ENCODE measurements around the gene AKAP13.
"Not testable (repeated sequence)": the region's sequence is repeated elsewhere in the genome, so short reads cannot be mapped to it uniquely, and the experiment has no call there.

AKAP13 gene

DNA sequence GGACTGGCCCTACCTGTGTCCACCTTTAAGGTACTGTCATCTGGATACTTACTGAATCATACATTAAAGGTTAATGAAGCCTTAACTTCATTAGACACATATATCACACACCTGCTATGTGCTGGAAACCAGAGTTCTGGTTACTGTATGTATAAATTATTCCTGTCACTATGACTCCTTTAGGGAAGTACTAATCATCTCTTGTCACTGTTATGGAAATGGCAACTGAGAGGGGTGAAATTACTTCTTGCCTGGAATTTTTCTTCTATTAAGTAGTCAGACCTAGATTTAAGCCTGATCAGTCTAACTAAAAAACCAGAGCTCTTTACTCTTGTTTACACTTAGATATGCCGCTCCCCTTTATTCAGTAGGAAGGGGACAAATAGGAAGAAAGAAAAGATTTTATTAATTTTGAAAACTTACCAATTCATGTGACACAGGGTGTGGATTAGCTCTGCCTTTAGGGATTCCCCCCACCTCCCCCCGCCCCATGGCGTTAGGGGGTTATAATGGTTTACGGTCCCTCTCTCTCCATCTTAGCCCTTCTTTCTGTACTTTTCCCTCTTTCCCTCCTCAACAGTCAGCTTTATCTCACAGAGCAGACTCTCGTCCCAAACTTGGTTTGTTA lies 261.8 kb downstream of the AKAP13 start:
- no peak for DNase-seq

DNA sequence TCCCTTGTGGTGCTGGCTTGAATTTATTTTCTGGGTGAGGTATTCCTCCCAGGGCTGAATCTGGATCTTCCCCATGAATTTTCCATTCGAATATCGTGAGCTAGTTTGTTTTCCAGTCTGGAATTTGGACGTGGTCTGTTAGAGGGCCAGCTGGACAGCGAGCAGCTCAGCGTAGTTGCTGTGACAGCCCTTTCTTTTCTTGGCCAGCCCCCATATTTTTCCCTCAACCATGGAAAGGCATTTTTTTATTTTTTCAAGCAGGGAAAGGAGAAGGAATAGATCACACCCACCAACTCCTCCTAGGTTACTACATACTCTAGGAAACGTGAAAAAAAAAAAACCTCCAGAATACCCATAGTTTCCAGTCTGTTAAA lies 262.3 kb downstream of the AKAP13 start:
- DNase-seq = no peak

DNA sequence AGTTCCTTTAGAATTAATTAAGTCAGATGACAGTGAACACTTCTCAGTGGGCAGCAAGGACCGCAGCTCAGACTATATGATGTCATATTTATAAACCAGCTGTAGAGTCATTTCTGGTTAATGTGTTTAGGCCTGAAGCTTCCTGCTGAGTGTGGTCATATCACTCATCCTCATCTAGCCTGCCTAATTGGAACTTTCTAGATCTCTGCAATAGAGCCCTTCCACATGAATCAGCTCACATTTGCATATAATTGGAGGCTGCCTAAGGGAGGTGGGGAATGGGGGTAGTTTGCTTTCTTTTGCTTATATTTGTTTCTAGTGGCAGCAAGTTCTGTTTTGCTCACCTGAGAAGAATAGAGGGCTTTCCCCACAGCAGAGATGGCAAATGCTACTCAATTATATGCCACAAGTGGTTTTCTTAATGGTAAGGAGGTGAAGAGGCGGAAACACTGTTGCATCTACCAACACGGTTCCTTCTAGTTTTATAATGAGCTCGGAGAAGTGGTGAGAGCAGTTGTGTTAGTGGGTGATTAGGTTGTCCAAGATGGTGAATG lies 266.2 kb downstream of the AKAP13 start:
- DNase-seq = no peak

DNA sequence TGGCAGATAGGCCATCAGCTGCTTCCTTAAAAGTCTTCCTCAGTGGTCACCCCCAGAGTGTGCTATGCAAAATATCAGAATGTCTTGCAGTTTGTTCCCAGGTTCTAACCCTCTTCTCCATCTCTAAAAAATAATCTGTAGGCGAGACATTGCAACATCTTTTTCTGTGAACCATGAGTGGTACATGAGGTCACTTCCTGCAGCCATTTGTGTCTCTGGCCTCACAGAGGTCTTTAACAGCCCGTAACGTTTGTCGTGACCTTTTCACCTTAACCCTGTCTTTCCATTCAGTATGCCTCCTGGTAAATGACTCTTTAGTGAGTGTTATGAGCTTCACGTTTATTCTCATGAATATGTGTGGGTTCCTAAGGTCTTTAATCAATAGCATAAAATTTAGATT lies 269.0 kb downstream of the AKAP13 start:
- no peak for DNase-seq

DNA sequence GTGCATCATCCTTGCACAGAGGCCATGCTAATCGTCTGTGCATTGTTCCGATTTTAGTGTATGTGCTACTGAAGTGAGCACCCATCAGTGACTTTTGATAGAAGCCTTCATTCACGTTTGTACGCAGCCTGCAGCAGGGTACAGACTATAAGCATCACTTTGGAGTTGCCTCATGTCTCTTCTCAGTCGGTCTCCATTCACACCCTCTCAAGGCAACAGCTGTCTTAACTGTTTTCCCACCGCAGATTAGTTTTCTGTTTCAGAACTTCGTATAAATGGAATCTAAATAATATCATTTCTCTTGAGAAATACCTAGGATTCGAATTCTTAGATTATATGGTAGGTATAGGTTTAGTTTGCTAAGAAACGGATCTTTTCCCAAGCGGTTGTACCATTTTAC lies 271.1 kb downstream of the AKAP13 start:
- no peak for DNase-seq

DNA sequence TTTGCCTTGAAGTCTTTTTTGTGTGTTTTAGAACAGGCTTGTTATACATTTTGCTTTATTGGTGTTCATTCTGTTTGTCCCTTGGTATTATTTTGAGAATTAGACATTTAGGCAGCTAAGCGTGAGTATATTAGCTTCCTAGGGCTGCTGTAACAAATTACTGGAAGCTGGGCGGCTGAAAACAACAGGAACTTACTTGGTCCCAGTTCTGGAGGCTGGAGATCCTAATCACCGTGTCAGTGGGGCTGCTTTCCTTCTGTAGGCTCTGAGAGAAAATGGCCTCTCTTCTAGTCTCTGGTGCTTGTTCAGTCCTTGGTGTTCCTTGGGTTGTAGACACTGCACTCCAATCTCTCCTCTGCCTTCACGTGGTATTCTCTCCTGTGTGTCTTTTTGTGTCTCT lies 272.1 kb downstream of the AKAP13 start:
- DNase-seq = no peak

DNA sequence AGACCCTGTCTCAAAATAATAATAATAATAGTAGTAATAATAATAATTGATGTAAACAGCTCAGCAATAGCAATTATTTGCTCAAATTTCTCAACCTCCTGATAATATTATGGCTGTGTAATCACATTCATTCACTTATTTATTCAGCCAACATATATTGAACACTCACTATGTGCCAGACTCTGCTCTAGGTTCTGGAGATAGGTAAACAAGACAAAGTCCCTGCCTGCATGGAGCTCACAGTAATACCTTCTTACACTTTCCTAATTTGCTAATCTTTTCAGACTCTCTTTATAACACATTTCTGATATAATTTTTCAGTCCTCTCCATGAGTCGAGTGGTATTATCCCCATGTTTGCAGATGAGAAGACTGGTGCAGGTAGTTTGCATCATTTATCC lies 276.7 kb downstream of the AKAP13 start:
- DNase-seq = no peak

DNA sequence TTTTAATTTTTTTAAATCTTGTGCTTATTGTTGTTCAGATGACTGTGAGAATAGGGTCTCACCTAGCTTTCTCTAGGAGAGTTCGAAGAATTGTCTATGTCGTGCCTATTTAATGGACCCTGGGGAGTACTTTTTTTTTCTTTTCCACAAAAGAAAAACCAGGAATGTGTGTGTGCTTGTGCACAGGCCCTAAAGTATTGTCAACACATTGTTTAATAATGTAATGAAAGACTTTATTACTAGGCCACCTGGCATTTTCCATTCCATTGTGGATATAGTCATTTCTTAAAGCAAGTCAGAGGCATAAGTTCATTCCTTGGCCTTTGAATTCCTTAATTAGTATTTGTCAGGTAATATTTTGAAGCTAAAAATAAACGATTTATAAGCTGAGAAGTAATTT lies 278.4 kb downstream of the AKAP13 start:
- no peak for DNase-seq

DNA sequence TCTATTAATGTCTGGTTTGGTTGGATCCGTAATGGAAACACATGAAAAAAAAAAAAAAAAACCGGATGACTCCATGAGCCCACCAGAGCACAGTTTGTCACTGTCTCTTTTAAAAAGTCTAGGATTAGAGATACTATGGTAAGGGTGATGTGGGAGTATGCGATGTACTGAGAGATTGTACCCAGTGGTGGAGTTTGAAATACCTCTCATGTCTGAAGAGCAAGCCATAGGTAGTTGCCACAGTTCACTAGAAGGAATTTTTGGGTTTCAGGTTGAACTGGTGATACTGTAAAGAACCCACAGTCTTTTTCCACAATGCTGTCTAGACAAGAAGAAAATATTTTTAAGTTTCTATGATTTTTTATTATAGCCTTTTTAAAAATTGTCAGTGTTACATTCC lies 281.5 kb downstream of the AKAP13 start:
- no peak for DNase-seq

DNA sequence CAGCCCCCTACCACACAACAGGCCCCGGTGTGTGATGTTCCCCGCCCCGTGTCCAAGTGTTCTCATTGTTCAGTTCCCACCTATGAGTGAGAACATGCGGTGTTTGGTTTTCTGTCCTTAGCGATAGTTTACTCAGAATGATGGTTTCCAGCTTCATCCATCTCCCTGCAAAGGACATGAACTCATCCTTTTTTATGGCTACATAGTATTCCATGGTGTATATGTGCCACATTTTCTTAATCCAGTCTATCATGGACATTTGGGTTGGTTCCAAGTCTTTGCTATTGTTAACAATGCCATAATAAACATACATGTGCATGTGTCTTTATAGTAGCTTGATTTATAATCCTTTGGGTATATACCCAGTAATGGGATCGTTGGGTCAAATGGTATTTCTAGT lies 285.3 kb downstream of the AKAP13 start:
- not testable (repeated sequence) for DNase-seq

DNA sequence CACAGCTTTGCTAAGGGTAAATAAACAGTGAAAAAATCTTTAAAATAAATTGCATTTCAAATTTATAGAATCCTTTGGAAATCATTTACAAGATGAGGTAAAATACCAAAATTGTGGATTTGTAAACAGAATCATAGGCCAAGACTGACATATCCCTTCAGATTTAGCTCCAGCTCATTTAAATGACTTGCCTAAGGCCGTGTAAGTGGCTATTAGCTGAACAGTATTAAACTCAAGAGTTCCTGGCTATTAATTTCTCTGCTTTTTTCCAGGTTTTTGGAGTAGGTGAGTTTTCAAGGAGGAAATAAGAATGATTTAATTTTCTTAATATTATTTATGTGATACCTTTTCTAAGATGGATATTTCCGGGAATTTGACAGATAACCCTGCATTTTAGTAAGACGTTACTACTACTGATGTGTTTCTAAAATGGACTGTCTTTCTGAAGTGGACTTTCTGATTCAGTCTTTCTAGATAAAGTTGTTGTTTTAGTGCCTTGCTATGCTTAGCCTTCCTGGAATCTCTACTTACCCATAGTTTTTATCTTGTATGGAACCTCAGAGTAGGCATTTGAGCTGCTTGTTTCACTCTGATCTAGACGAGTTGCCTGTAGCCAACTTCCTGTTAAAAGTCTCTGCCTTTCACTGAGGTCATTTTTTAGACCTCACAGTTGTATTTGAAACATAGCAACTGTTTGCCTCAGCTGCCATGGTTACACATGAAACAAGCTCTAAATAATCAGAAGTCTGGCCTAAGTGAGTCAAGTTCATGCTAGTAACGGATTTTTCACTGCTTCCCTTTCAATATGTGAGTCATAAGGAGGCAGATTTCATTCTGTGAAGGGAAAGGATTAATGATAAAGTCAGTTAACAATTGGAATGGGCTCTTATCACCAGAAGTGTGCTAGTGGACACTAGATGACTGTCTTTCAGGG lies 287.4 kb downstream of the AKAP13 start:
- no peak for DNase-seq

DNA sequence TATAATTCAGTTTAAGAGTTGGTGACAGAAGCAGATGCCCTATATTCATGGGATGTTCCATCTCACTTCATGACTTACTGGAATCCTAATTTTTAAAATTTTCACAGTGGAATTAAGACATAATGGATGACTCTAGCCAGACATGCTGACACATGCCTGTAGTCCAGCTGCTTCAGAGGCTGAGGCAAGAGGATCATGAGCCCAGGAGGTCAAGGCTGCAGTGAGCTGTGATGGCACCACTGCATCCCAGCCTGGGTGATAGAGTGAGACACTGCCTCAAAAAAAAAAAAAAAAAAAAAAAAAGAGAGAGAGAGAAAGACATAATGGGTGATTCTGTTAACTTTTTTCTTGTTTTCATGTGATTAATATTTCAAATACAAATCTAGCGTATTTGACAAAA lies 290.8 kb downstream of the AKAP13 start:
- DNase-seq = no peak

DNA sequence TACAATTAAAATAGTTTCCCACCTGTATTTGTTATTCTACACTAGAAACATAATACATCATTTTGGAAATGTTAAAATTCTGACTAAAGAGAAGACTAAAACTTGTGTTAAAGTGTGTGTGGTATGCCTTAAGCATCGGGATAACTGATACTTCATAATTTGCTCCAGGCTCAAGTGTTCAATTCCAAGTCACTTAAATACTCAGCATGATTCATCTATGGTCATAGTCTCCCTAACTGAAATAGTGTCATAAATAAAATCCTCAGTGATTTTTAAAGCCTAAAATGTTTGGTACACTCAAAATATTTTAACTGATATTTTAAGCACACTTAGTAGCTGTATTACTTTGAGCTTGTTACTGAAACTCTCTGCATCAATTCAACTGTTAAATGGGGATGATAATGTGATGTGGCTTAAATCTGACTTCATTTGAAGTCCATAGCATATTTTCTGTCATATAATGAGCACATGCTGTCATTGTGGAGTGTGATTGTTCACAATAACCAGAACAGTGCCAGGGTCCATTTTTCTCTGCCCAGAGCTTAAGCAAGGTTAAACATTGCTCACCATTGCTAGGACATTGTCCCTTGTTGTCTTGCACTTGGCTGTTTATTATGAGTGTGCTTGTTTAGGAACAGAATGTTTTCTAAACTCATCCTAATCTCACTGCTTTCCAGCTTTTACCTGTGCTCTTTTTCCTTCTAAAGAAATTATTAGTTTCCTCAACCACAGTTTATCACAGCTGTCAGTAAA lies 292.1 kb downstream of the AKAP13 start:
- DNase-seq = no peak

DNA sequence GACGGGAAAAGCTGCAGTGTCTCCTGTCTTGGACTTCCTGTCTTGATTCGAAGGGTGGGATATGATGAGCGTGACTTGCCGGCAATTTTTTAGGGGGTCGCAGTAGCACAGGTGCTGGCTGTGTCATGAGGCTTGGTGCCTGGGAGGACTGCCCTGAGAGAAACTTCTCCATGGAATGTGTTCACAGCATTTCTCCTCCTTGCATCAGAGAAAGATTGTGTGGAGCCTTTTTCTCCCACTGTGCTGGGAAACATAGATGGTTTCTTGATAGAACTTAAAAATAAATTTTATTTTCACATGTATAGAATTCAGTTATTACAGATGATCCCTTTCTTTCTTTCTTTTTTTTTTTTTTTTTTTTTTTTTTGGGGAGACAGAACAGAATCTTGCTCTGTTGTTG lies 292.9 kb downstream of the AKAP13 start:
- DNase-seq = no peak

DNA sequence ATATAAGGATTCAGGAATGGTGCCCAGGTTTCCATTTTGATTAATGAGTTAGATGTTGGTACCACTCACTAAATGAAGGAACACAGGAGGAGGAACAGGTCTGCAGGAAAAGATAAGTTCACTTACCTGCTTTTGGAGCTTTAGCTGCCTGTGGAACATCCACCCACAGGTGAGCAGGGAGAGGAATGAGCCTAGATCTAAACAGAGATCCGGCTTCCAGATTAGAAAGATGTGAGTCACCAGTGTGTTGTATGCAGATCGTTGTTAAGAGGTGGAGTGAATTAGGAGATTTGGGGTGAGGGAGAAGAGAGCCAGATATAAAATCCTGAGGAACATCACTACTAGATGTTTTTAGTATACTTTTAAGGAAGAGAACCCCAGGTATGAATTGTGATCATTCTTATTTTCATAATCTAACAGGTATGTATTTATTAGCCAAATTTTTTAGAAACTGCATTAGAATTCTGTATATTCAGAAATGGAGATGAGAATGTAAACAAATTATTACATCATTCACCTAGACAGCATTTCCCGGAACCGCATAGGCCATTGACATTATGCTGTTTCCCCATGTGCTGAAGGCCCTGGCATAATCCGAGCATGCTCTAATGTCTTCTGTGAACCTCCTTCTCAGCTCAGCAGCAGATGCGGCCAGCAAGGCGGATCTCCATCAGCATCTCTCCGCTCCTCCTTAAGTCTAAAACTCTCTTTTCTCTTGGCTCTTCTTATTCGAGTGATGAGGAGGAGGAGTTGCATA lies 296.1 kb downstream of the AKAP13 start:
- DNase-seq = no peak

DNA sequence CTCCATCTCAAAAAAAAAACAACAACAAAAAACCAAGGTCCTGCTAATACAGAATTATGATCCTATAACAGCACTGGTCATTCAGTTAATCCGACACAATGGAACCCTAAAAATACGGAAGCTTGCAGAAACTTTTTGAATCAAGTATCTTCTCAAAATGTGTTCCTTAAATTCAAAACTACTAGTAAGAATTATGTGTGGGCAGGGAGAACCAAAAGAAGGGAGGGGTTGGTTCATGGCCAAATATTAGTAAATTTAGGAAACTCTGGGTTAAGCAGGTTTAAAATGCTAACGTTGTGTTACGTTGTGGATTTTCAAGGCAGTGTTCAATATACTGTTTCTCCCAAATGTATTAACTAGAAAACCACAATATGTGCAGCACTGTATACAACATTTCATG lies 298.8 kb downstream of the AKAP13 start:
- no peak for DNase-seq

DNA sequence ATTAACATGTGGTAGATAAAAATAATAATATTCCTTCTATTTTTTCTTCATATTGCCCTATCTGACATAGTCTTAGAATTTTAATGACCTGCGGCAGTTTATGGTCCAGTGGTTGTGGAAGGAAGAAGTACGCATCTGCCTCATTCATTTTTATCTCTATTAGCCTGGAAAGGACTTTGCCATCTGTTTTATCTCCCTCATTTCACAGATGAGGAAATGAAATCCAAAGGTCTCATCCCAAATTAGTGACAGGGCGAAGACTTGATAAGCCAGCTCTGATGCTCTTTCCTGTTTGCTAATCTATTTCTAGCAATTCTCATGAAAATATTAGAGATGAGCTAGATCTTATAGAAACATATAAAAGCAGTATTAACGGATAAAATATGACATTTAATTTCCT lies 301.0 kb downstream of the AKAP13 start:
- DNase-seq = no peak

DNA sequence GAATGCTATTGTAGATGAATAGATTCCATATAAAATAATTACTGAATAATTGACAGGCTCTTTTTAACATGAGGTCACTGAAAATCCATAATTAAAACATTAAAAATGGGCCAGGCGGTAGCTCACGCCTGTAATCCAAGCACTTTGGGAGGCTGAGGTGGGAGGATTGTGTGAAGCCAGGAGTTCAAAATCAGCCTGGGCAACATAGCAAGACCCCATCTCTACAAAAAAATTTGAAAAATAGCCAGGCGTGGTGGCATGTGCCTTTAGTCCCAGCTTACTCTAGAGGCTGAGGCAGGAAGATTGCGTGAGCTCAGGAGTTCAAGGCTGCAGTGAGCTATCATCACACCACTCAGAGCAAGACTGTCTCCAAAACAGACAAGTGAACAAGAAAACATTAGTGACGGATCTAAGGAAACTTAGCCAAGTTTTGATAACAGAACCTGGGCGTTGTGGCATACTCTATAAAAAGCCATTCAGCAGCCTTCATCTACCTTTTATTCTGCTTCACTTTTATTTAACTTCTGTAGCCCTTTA lies 303.8 kb downstream of the AKAP13 start:
- no peak for DNase-seq

DNA sequence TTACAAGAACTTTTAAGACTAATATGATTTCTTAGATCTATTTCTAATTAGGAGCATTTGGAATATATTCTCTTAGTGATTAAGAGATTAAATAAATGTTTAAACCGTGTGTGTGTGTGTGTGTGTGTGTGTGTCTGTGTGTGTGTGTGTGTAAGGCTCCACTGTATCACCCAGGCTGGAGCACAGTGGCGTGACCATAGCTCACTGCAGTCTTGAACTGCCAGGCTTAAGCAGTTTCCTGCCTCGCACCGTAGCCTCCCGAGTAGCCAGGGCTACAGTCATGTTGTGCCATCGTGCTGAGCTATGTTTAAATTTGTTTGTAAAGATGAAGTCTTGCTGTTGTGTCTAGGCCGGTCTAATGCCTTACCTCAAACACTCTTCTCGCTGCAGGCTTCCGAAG lies 305.0 kb downstream of the AKAP13 start:
- DNase-seq = no peak

DNA sequence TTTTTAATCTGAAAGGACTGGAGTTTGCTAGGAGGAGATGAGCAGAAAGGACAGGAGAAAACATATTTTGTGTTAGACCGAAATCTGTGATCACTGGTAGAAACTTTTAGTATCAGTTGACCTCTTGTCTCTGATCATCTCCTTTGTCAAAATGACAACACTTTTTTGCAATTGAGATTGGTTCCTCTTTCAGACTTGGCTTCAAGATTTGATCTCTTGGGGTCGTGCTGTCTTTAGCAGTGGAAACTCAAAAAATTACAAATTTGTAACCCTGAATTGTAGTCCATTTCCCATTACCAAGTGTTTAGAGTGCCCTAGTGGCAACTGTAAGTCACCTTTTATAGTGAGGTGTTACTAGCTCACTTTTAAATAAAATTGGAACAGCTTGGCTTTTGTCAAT lies 306.9 kb downstream of the AKAP13 start:
- DNase-seq = no peak

DNA sequence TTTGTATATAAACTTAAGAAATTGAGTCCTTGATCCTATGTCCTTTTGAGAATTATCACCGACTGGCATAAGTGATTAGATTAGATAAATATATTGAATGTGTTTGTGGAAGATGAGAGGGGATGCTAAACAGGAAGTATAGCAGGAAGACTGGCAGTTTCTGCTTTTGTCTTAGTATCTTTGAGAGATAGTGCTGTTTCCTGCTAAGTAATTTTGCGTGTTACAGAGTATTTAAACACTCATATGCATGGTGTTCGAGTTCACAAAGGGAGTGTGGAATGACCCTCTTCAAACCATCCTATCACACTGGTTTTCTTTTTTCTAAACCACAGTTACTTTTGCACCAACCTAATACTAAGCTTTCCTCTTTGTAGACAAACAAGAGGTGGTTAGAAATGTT lies 308.3 kb downstream of the AKAP13 start:
- DNase-seq = no peak

DNA sequence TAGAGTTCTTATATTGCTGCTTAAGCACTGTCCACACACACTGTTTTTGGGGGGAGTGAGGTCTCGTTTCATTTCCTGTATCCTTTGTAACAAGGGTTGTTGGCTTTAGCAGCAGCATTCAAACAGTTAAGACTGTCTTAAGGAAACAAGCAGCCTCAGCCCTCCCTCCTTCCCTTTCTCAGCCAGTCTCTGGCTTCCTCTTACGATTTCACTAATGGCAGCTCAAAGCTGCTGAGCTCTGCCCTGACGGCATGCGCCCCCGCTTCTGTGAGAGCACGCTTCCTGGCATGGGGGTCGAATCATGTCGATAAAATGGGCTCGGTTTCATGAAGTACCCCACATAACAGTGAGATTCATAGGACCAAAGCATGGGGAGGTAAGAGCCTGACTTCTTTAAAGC lies 309.3 kb downstream of the AKAP13 start:
- peak; percentile 17 for DNase-seq
